RPMI8226 (cell line): ENCODE measurements around the gene ETV3L.
A peak's percentile ranks its signal among the peaks of the same experiment; 100 is the strongest.
"Not testable (repeated sequence)": the region's sequence is repeated elsewhere in the genome, so short reads cannot be mapped to it uniquely, and the experiment has no call there.

Experiments used
- DNase-seq: peaks from one replicate; pipeline ENCODE4 v3.0.0-alpha.2; 2015

Gene ETV3L

DNA sequence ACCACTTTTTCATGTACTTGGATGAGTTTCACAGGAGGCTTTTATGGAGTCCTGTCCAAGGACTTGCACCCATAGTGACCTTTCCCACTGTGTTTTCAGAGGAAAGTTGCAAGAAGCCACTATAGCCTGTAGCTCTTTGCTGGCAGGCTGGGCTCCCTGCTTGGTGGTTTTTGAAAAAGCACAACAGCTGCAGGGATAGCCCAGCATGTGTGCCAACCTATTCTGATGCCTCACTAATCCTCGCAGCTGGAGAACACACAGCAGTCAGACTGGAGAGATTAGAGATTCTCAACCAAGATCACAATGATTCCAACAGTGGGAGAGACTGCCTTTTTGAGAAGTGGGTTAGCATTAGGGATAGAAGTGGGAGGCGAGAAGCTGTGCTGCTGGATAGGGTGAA lies 30.0 kb downstream of the ETV3L start:
- no peak for DNase-seq

DNA sequence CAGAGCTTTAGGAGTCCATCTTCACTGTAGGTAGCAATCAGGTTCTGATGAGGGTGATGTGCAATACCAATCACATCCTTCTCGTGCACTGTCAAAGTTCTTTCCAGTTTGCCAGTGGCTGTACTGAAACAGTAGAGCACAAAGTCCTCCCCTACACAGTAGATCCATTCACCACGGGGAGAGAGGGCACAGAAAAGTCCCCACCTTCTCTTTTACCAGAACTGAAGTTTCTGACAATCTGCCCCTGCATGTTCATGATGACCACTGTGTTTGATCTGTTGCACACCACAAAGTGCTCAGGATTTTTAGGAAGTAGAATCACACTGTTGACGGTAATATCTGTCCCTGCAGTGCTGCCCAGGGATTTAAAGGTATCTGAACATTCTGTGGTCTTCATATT lies 40.4 kb downstream of the ETV3L start:
- DNase-seq: not testable (repeated sequence)

DNA sequence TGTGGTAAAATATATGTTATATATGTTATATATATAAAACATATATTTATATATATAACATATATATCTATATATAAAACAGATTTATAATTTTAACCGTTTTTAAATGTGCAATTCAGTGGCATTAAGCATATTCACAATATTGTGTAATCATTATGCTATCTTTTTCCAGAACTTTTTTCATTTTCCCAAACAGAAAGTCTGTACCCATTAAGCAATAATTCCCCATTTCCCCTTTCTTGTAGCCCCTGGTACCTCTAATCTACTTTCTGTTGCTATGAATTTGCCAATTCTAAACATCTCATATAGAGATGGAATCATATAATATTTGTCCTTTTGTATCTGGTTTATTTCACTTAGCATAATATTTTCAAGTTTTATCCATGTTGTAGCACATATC lies 43.3 kb downstream of the ETV3L start:
- no peak for DNase-seq

DNA sequence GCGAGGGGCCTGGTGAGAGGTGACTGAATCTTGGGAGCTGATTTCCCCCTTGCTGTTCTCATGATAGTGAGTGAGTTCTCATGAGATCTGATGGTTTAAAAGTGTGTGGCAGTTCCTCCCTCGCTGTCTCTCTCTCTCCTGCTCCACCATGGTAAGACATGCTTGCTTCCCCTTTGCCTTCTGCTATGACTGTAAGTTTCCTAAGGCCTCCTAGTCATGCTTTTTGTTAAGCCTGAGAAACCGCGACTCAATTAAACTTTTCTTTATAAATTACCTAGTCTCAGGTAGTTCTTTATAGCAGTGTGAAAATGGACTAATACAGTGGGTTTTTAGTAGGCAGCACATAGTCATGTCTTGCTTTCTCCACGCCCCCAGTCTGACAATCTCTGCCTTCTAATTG lies 43.9 kb downstream of the ETV3L start:
- not testable (repeated sequence) for DNase-seq

DNA sequence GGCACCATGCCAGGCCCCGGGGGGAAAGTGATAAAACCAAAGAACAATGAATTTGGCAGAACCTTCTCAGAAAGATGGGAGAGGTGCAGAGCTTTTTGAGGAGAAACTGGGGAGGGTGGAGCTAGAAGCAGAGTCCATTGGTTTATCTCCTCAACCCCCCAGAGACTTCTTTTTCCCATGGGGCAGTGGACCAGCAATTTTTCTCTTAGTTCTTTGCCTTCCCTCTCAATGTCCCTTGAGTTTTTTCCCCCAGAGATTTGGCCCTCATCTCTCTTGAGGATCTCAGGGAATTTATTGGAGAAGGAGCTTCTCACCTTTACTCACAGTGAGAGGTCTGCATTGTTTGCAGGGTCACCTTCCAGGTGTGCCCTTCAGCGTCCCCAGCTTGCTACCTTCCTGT lies 48.8 kb downstream of the ETV3L start:
- DNase-seq: no peak

DNA sequence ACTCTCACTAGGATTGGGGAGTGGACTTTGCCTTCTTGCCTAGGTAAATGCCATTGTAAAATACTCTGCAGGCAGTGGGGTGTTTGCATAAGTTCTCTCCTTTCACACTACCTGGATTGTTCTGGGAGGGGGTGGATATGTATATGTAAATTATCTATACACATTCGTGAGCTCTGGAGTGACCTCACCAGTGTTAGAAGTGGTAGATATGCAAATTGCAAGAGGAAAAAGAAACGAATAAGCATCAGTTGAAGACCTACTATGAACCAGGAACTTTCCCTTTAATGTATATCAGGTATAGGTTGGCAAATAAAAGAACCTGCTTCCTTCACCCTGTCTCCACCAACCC lies 52.6 kb downstream of the ETV3L start:
- DNase-seq: no peak

DNA sequence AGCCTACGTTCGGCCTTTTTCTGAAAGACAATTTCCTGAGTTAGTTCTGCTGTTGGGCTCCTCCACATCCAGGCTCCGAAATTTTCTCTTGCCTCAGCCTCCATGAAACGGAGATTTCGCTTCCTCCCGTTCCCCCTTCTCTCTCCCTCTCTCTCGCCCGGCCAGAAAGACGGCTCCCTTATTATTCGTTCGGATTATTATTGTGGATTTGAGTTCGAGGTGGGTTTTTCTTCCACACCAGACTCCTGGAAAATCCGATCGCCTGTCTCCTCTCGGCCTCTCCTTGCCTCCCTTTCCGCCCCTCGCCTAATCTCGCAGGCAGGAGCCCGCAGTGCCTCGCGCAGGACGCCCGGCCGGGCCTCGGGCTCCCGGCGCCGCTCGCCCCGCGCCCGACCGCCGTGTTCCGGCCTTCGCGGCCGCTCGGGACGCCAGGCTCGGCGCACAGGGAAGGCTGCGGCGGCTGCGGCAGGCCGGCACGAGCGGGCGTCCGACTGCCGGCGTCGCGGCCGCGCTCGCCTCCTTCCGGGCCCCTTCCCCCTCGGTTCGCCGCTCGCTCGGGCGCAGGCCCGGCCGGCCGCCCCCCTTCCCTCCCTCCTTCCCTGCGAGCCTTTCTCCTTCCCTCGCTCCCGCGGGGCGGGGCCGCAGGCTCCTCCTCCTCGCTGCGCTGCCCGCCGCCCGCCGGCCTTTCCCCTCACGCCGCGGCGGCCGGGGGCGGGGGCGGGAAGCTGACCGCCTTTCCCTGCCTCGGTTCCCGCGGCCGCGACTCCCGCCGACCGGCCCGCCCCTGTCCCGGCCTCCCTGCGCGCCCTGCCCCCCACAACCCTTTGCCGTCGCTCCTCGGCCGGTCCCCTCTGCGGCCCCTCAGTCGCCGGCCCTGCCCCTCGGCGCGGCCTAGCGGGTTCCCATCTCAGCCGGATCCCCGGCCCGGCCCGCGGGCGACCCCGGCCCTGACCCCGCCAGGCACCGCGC lies 54.1 kb downstream of the ETV3L start, which contains the start of gene ARHGEF11:
Gene ARHGEF11 (minus strand): TSS at position 493 of the 969 bp plus-strand sequence. CDS start 1,412 bp downstream, outside the sequence.
- DNase-seq: peak; percentile 88

DNA sequence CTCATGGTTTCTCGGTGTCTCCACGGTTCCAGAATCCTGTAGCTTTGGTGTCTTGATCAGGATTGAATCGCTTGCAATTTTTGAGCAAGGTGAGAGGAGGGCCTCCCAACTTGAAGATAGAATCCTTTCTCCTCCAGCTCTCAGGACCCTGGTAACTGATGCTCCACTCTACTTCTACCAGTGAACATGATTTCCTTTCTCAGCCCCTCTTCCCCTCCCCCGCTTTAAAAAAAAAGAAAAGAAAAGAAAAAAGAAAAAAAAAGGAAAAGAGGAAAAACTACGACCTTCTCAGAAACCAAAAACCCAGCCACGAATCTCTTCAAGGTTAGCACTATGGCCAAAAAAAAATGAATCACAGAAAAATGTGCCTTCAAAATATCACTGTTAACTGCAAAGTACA lies 55.3 kb downstream of the ETV3L start:
- no peak for DNase-seq

DNA sequence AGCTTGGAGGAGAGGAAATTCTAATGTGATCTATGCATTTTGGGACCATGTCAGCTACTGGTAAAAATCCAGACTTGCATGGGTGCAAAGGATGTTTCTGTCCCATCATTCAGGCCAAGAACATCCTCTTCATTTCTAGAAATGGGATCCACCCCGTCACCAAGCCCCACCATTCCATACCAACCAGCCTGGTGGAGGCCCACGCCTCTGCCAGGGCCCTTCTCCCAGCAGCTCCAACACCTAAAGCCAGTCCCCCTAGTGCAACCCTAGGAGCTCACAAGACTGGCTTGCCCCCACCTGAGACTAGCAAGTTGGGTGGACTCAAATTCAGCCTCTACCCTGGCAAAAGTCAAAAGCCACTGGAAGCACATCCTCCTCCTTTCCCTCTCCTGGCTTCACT lies 55.9 kb downstream of the ETV3L start:
- no peak for DNase-seq

DNA sequence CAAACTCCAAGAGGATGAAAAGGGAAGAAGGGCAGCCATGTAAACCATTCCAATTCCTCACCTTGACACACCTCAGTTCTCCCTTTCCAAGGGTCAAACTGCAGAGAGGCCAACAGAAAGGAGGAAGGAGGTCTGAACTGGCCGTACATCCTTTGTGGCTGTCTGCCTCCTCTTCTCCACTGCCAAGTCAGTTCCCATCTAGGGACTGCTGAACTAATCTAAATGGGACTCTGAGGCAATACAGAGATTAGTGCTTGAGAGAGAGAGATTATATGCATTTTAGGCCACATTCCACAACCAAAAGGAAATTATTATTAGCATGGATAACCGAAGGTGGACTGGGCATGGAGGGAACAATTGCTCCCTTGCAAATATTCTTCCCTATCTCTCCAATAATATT lies 56.8 kb downstream of the ETV3L start:
- DNase-seq: no peak
